ENCODE measurements around the gene MEIS3.

DNA sequence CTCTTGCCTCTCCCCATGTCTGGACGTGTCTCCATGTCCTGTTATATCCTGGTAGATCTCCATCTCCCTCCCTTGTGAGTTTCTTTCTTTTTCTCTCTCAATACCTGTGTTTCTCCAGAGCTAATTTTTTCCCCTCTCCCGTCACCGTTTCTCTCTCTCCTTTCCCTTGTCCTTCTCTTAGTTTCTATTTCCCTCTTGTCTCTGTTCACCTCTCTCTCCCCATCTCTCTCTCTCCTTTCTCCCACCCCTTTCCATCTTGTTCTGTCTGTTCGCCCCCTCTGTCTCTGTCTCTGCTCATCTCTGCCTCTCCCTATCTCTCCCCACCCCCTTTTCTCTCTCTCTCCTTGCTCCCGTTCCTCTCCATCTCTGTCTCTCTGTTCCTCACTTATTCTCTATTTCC, 39.3 kb upstream of the MEIS3 start:
- TF ChIP-seq, protein P1, sequence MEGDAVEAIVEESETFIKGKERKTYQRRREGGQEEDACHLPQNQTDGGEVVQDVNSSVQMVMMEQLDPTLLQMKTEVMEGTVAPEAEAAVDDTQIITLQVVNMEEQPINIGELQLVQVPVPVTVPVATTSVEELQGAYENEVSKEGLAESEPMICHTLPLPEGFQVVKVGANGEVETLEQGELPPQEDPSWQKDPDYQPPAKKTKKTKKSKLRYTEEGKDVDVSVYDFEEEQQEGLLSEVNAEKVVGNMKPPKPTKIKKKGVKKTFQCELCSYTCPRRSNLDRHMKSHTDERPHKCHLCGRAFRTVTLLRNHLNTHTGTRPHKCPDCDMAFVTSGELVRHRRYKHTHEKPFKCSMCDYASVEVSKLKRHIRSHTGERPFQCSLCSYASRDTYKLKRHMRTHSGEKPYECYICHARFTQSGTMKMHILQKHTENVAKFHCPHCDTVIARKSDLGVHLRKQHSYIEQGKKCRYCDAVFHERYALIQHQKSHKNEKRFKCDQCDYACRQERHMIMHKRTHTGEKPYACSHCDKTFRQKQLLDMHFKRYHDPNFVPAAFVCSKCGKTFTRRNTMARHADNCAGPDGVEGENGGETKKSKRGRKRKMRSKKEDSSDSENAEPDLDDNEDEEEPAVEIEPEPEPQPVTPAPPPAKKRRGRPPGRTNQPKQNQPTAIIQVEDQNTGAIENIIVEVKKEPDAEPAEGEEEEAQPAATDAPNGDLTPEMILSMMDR (conservative IDR thresholded peaks at IDR 0.05; ENCODE audit: low read depth, low read length), result no peak
- TF ChIP-seq EZH2phosphoT487 (IDR thresholded peaks at IDR 0.05; ENCODE audit: borderline replicate concordance, low read length), result no peak

Data from PC-3 (cell line).